Transverse colon (tissue), 4 donors: ENCODE measurements around the gene RNF152. TPM values are rescaled to one million over a fixed set of nuclear protein-coding genes. Genes with fewer than 3 reads are reported as not detected.

Experiments used
- DNase-seq: peaks from one replicate; pipeline ENCODE4 v3.0.0-alpha.2; 2019
- H3K27ac ChIP-seq, 4 donors: fragments of 200-600 bp; sonication (generic); 2 replicates each; pipeline ENCODE4 v1.5.1; 2016 to 2018; ENCODE audit warnings: inconsistent platforms in 4 of 4
- H3K27me3 ChIP-seq: fragments of 200-600 bp; sonication (generic); 2 replicates; pipeline ENCODE4 v1.5.1; 2017; ENCODE audit warnings: inconsistent platforms
- H3K36me3 ChIP-seq, 4 donors: fragments of 200-600 bp; sonication (generic); 2 replicates each; pipeline ENCODE4 v1.5.1; 2017 to 2019; ENCODE audit warnings: inconsistent platforms in 4 of 4
- H3K4me1 ChIP-seq, 4 donors: fragments of 200-600 bp; sonication (generic); 2 replicates each; pipeline ENCODE4 v1.5.1; 2017 to 2020; ENCODE audit warnings: inconsistent platforms in 4 of 4
- H3K4me3 ChIP-seq, 4 donors: fragments of 200-600 bp; sonication (generic); 1 replicate in 1 of 4; 2 replicates in 3 of 4; pipeline versions ENCODE4 v1.5.1 to v1.6.1; 2017 to 2019; ENCODE audit warnings: inconsistent platforms in 4 of 4
- H3K9me3 ChIP-seq, 2 donors: fragments of 200-600 bp; sonication (generic); 2 replicates each; pipeline ENCODE4 v1.5.1; 2017 to 2019; ENCODE audit warnings: inconsistent platforms in 2 of 2
- CTCF ChIP-seq, 5 experiments: fragments of 200-600 bp in 3 of 5; fragments of 450-650 bp in 2 of 5; sonication (generic) in 3 of 5; IDR thresholded peaks; 1 replicate in 2 of 5; 2 replicates in 3 of 5; pipeline ENCODE4 v1.5.1; 2016 to 2017; ENCODE audit warnings: antibody characterized with exemption in 5 of 5, inconsistent platforms in 3 of 5, mild to moderate bottlenecking in 2 of 5, moderate library complexity in 1 of 5
- EP300 ChIP-seq: sonication (generic); formaldehyde crosslinking; IDR thresholded peaks from one replicate; pipeline ENCODE4 v1.6.1; 2017; ENCODE audit warnings: antibody characterized with exemption, low read depth
- POLR2A ChIP-seq: fragments of 450-650 bp; IDR thresholded peaks from one replicate; pipeline ENCODE4 v1.6.1; 2016; ENCODE audit warnings: antibody characterized with exemption, mild to moderate bottlenecking, moderate library complexity
- POLR2AphosphoS5 ChIP-seq, 3 donors: sonication (generic); formaldehyde crosslinking; IDR thresholded peaks; one replicate each; pipeline ENCODE4 v1.6.1; 2016; ENCODE audit warnings: antibody characterized with exemption in 3 of 3
- WGBS, 2 donors: methylation state at CpG; one replicate each; pipeline ENCODE4 v1.1.5; 2018; ENCODE audit warnings: low coverage in 1 of 2; 5-methylcytosine and 5-hydroxymethylcytosine counted together
- in situ Hi-C, 4 donors: fragments of 200-750 bp; cut with MboI; loops; one replicate each; pipeline versions ENCODE4 v1.15.0 to v1.15.1; 2017; ENCODE audit warnings: low sequenced_read_pairs in 3 of 4, low pct_ligation_motif_present in 1 of 4, low pct_unique_long_range_greater_than_20kb in 1 of 4
- intact Hi-C: fragments of 100-400 bp; cut with DNase I; formaldehyde crosslinking; loops from one replicate; pipeline ENCODE4 v1.15.1; 2023; ENCODE audit warnings: low total_unique reads
- total RNA-seq, 4 donors: library from RNA; depleted of rRNA; stranded (reverse); fragments of >200 nt; gene quantifications; one replicate each; pipeline ENCODE4 v1.1.0, GENCODE V29; 2016

RNF152 gene
- total RNA-seq, 4 donors from 2014 or later, result 29.7 to 340 (median 159) TPM

DNA sequence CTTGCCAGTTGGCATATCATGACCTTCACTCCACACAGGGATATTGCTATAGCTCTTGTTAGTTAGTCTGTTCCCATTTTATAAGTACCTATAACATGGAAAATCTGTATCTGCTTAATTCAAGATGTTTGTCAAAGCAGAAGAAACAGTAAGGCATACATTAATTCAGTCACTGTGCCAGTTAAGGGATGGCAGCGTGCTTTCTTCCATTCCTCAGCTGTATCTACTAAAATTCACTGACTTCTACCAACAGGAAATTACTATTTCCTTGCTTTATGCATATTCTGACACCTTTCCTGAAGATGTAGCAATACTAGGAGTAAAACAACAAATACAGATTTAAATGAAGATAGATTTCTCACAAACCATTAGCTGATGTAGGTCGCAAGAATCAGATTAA lies 59.9 kb downstream of the RNF152 start:
- Histone ChIP-seq H3K27me3 (no peaks in the 10 kb centered on the region), H3K4me3 (no peak overlapping the region), H3K9me3 (no peaks in the 10 kb centered on the region), H3K27ac (no peak overlapping the region), H3K4me1 (peaks cover 0 to 8% (median 0%) of the 10 kb centered on the region in 4 donors), H3K36me3 (no peaks in the 10 kb centered on the region)
- DNase-seq, result no peak
- 67 to 74% methylated on average over 2 of the region's 2 CpGs for WGBS, 2 donors
- in situ Hi-C loops, result loop anchor here in 1 of 4 donors (10.0 kb wide), 1 partner anchor 58 kb away; no protein-coding TSS in a partner anchor
- intact Hi-C loops, result no loop called here
- TF ChIP-seq POLR2AphosphoS5 (IDR thresholded peaks at IDR 0.05) (no peak), POLR2A (no peak), CTCF (IDR thresholded peaks at IDR 0.05) (no peak), EP300 (no peak)

DNA sequence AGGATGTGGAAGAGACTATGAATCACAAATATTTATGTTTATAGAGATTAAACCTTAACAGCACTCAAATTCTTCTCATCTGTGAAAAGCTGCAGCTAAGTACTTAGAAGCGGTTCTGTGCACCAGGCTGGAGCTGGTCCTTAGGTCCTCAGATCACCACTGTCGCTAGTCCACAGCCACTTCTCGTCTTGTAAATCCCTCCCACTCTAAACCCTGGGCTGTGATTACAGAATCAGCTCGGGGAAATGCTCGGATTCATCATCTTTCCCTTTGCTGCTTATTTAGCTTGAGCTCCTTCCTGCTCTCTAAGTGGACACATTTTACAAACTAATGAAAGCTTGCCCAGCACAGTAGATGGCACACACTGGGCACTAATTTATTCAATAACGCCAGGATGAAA lies 61.7 kb downstream of the RNF152 start:
- H3K27me3 ChIP-seq, result no peaks in the 10 kb centered on the region
- no peaks in the 10 kb centered on the region for H3K9me3 ChIP-seq
- in situ Hi-C loops (loop anchor here in 1 of 4 donors (10.0 kb wide), 1 partner anchor 56 kb away; no protein-coding TSS in a partner anchor), intact Hi-C loops (no loop called here)
- no peak overlapping the region for H3K4me3 ChIP-seq
- no peaks in the 10 kb centered on the region for H3K36me3 ChIP-seq
- WGBS, 2 donors, result 45 to 67% methylated on average over 2 to 6 of the region's 6 CpGs
- H3K27ac ChIP-seq, result no peak overlapping the region
- peaks cover 0 to 8% (median 0%) of the 10 kb centered on the region in 4 donors for H3K4me1 ChIP-seq
- no peak for DNase-seq
- TF ChIP-seq POLR2A (no peak), CTCF (IDR thresholded peaks at IDR 0.05) (no peak), POLR2AphosphoS5 (IDR thresholded peaks at IDR 0.05) (no peak)

DNA sequence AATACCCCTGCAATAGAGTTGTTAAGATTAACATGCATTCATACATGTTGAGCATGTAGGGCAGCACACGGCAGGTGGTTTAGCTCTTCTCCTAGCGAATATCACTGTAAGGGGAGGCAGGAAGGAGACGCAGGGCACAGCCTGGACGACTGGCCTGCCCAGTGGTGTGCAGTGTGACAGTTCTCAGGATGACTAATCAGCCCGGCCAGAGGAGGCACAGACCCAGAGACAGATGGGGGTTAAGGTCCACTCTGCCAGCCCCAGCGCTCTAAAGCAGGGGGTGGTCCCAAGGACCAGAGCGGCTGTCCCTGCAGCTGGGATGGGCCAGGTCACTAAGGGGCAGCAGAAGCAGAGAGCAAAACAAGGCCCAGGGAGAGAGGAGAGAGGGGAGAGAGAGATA lies 63.7 kb downstream of the RNF152 start:
- intact Hi-C loops (no loop called here), in situ Hi-C loops (no loop called here)
- Histone ChIP-seq H3K4me1 (peaks cover 0 to 8% (median 0%) of the 10 kb centered on the region in 4 donors), H3K27ac (no peak overlapping the region), H3K4me3 (no peak overlapping the region), H3K9me3 (no peaks in the 10 kb centered on the region), H3K36me3 (no peaks in the 10 kb centered on the region), H3K27me3 (no peaks in the 10 kb centered on the region)
- no peak for DNase-seq
- 84% methylated on average over 7 of the region's 7 CpGs; no CpG with 5 or more reads in 1 of the 2 donors for WGBS, 2 donors
- TF ChIP-seq CTCF (IDR thresholded peaks at IDR 0.05), result no peak
- no peak for TF ChIP-seq EP300
- no peak for TF ChIP-seq POLR2A
- TF ChIP-seq POLR2AphosphoS5 (IDR thresholded peaks at IDR 0.05), result no peak

DNA sequence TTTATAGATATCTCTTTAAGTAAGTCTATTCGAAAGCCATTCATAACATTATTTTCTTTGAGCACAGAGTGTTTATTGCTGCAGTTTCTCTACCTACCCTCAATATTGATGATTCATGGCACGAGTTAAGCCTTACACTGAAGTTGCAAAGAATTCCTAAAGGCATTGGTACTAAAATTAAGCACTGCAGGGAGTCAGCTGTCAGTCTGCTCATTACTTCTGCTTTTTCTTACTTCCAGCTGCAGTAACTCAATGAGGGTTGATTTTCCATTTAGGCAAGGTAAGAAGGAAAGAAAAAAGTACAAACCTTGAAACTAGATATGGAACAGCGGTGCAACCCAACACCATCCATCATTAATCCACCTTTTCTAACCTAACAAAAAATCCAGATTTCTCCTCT lies 65.2 kb downstream of the RNF152 start:
- TF ChIP-seq POLR2AphosphoS5 (IDR thresholded peaks at IDR 0.05) (no peak), POLR2A (no peak), CTCF (IDR thresholded peaks at IDR 0.05) (no peak), EP300 (no peak)
- WGBS, 2 donors, result 77 to 84% methylated on average over 3 of the region's 3 CpGs
- Histone ChIP-seq H3K4me3 (no peak overlapping the region), H3K27ac (no peak overlapping the region), H3K9me3 (no peaks in the 10 kb centered on the region), H3K27me3 (no peaks in the 10 kb centered on the region), H3K36me3 (no peaks in the 10 kb centered on the region), H3K4me1 (peaks cover 0 to 3% (median 0%) of the 10 kb centered on the region in 4 donors)
- no peak for DNase-seq
- intact Hi-C loops, result no loop called here
- in situ Hi-C loops, result no loop called here
